CD4-positive, alpha-beta T cell treated with Interleukin-6 at 100 ng/mL for 8 hours (primary cell): ENCODE results near the gene CFAP97D2.
A peak's percentile ranks its signal among the peaks of the same experiment; 100 is the strongest.
"Not testable (repeated sequence)": the region's sequence is repeated elsewhere in the genome, so short reads cannot be mapped to it uniquely, and the experiment has no call there.

Experiments used
- DNase-seq: peaks from one replicate; pipeline ENCODE4 v3.0.0-alpha.2; 2020; ENCODE audit warnings: mixed read lengths, low spot score

CFAP97D2 gene

GRCh38 chr13:114179087-114179658 is at the start of gene CFAP97D2:
Gene CFAP97D2 (plus strand): TSS chr13:114179257. CDS start chr13:114179331, 74 bp downstream.
- DNase-seq: no peak

- no peak for DNase-seq
These were observed 49.4 kb upstream of the CFAP97D2 start for GRCh38 chr13:114129649-114130062.

GRCh38 chr13:114130131-114130836 is 48.8 kb upstream of the CFAP97D2 start:
- no peak for DNase-seq

GRCh38 chr13:114130837-114131582 is 48.0 kb upstream of the CFAP97D2 start:
- DNase-seq: peak; percentile 79

GRCh38 chr13:114131583-114132418 is 47.3 kb upstream of the CFAP97D2 start:
- DNase-seq: no peak

- DNase-seq: peak; percentile 60
These were observed 46.5 kb upstream of the CFAP97D2 start, which contains the start of gene RASA3 for GRCh38 chr13:114132419-114133121. Gene RASA3 (minus strand): TSS chr13:114132623. CDS start chr13:114132489, 134 bp downstream.

GRCh38 chr13:114133126-114133525 is 45.9 kb upstream of the CFAP97D2 start:
- DNase-seq: not testable (repeated sequence)

- not testable (repeated sequence) for DNase-seq
These were observed 45.5 kb upstream of the CFAP97D2 start for GRCh38 chr13:114133552-114133951.

- DNase-seq: peak; percentile 36
These were observed 44.7 kb upstream of the CFAP97D2 start for GRCh38 chr13:114134111-114134943.

GRCh38 chr13:114134944-114135610 is 44.0 kb upstream of the CFAP97D2 start:
- no peak for DNase-seq

- DNase-seq: no peak
These were observed 43.3 kb upstream of the CFAP97D2 start for GRCh38 chr13:114135731-114136171.

- DNase-seq: no peak
These were observed 42.5 kb upstream of the CFAP97D2 start for GRCh38 chr13:114136576-114136975.

- peak; percentile 60 for DNase-seq
These were observed 38.7 kb upstream of the CFAP97D2 start for GRCh38 chr13:114140131-114140905.

GRCh38 chr13:114140906-114141250 is 38.2 kb upstream of the CFAP97D2 start:
- peak; percentile 57 for DNase-seq

- no peak for DNase-seq
These were observed 37.6 kb upstream of the CFAP97D2 start for GRCh38 chr13:114141261-114141996.

GRCh38 chr13:114142137-114142550 is 36.9 kb upstream of the CFAP97D2 start:
- no peak for DNase-seq

- peak; percentile 89 for DNase-seq
These were observed 36.2 kb upstream of the CFAP97D2 start for GRCh38 chr13:114142640-114143490.
